HepG2 (cell line): ENCODE data around the gene DDC. TPM values are rescaled to one million over a fixed set of nuclear protein-coding genes. Genes with fewer than 3 reads are reported as not detected.

Experiments
- ETS1 ChIP-seq: sonication (generic); formaldehyde crosslinking; IDR thresholded peaks from 2 replicates; pipeline ENCODE4 v1.4.0; 2020; ENCODE audit warnings: missing genetic modification reagents
- FOXA3 ChIP-seq: IDR thresholded peaks from 2 replicates; pipeline ENCODE4 v1.6.1; 2016; ENCODE audit warnings: missing genetic modification reagents, missing compliant biosample characterization
- KAT7 ChIP-seq: IDR thresholded peaks from 2 replicates; pipeline ENCODE4 v1.6.1; 2018; ENCODE audit warnings: borderline replicate concordance, missing compliant biosample characterization
- KAT8 ChIP-seq: IDR thresholded peaks from 2 replicates; pipeline ENCODE4 v1.6.1; 2016; ENCODE audit warnings: missing genetic modification reagents, missing compliant biosample characterization
- NFE2 ChIP-seq: sonication (generic); formaldehyde crosslinking; IDR thresholded peaks from 2 replicates; pipeline ENCODE4 v1.4.0; 2020; ENCODE audit warnings: missing genetic modification reagents
- RXRA ChIP-seq: sonication (generic); formaldehyde crosslinking; IDR thresholded peaks from 2 replicates; pipeline ENCODE4 v1.5.1; 2020; ENCODE audit warnings: missing genetic modification reagents
- SOX6 ChIP-seq, 2 experiments: fragments of 450-650 bp in 1 of 2; sonication (generic) in 1 of 2; formaldehyde crosslinking in 1 of 2; IDR thresholded peaks; 2 replicates each; pipeline versions ENCODE4 v1.4.0 to v1.6.1; 2017 to 2020; ENCODE audit warnings: antibody characterized with exemption in 1 of 2, mild to moderate bottlenecking in 1 of 2, missing genetic modification reagents in 1 of 2
- TEAD2 ChIP-seq: sonication (generic); formaldehyde crosslinking; IDR thresholded peaks from 2 replicates; pipeline ENCODE4 v1.9.0; 2021; ENCODE audit warnings: missing genetic modification reagents
- ZNF260 ChIP-seq: sonication (generic); formaldehyde crosslinking; IDR thresholded peaks from 2 replicates; pipeline ENCODE4 v1.4.0; 2020; ENCODE audit warnings: missing genetic modification reagents, low read depth, mild to moderate bottlenecking, borderline replicate concordance
- ZNF280B ChIP-seq: sonication (generic); formaldehyde crosslinking; IDR thresholded peaks from 2 replicates; pipeline ENCODE4 v1.5.0; 2020; ENCODE audit warnings: missing genetic modification reagents, mild to moderate bottlenecking, borderline replicate concordance
- ZNF737 ChIP-seq: sonication (generic); formaldehyde crosslinking; IDR thresholded peaks from 2 replicates; pipeline ENCODE4 v1.5.0; 2020; ENCODE audit warnings: missing genetic modification reagents, mild to moderate bottlenecking, borderline replicate concordance
- polyA plus RNA-seq, 8 experiments: library from polyadenylated mRNA; depleted of rRNA in 3 of 8; stranded (reverse) in 7 of 8; unstranded in 1 of 8; fragments of >200 nt; fragmentation: Illumina TruSeq in 4 of 8; extraction: Trizol in 4 of 8; gene quantifications; 2 replicates each; pipeline versions ENCODE4 v1.2.1 to v1.2.3, GENCODE V29; 2011 to 2016; ENCODE audit warnings: low read depth in 4 of 8, missing spikeins in 1 of 8, mixed read lengths in 1 of 8; ENCODE audit not compliant: insufficient read depth in 1 of 8
- total RNA-seq, 5 experiments: library from RNA; depleted of rRNA; stranded (reverse); fragments of >200 nt; fragmentation: Illumina TruSeq; extraction: Trizol; gene quantifications; 2 replicates each; pipeline ENCODE4 v1.2.3, GENCODE V29; 2016; ENCODE audit warnings: low read depth in 1 of 5
- TF ChIP-seq, protein P1 (sequence below): sonication (generic); formaldehyde crosslinking; IDR thresholded peaks from 2 replicates; pipeline ENCODE4 v1.5.1; 2020; ENCODE audit warnings: mild to moderate bottlenecking, missing genetic modification reagents, borderline replicate concordance
- TF ChIP-seq, protein P2 (sequence below): sonication (generic); formaldehyde crosslinking; IDR thresholded peaks from 2 replicates; pipeline ENCODE4 v1.4.0; 2020; ENCODE audit warnings: missing genetic modification reagents, borderline replicate concordance
- TF ChIP-seq, protein P3 (sequence below): sonication (generic); formaldehyde crosslinking; IDR thresholded peaks from 2 replicates; pipeline ENCODE4 v1.4.0; 2020; ENCODE audit warnings: missing genetic modification reagents

DDC gene
- total and polyA plus RNA-seq, 2 of the 13 experiments (the other 11 are each of a cell fraction or from before 2014, with no cell fraction given), result 11.7 to 93.3 TPM

DNA sequence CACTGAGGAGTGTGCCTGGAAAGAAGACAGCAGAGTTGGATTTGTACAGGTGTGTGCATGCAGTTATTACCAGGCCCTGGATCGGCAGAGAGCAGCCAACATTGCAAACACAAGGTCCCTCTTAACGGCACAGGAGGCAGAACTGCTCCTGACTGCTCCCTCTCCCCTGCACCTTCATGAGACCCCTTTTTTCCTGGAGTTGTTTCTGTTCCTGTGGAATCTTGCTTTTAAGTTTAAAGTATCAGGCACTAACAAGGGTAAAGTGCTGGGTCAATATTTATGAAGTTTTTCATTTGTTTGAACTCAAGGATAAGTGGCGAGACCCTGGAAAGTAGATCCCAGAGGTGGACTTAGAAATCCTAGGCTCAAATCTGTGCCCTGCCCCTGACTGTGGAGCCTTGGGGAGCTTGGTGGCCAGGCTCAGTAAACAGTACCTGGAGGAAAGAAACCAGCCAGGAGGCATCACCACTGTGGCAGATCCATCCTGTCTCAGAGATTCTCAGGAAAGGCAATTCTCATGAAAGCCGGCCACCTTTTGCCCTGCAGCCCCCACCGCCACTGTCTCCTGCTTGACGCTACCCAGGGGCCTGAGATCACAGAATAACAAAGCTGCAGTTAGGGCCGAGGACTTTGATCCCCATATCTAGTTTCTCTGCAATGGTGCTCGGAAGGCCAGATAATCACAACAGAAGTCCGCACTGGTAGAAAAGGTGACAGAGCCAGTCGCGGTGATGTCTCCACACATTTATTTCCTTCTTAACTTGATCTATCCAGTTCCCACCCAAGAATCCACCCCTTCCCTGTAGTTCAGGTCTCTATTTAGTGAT lies 36.7 kb downstream of the DDC start (continued):
- TF ChIP-seq, protein P1, sequence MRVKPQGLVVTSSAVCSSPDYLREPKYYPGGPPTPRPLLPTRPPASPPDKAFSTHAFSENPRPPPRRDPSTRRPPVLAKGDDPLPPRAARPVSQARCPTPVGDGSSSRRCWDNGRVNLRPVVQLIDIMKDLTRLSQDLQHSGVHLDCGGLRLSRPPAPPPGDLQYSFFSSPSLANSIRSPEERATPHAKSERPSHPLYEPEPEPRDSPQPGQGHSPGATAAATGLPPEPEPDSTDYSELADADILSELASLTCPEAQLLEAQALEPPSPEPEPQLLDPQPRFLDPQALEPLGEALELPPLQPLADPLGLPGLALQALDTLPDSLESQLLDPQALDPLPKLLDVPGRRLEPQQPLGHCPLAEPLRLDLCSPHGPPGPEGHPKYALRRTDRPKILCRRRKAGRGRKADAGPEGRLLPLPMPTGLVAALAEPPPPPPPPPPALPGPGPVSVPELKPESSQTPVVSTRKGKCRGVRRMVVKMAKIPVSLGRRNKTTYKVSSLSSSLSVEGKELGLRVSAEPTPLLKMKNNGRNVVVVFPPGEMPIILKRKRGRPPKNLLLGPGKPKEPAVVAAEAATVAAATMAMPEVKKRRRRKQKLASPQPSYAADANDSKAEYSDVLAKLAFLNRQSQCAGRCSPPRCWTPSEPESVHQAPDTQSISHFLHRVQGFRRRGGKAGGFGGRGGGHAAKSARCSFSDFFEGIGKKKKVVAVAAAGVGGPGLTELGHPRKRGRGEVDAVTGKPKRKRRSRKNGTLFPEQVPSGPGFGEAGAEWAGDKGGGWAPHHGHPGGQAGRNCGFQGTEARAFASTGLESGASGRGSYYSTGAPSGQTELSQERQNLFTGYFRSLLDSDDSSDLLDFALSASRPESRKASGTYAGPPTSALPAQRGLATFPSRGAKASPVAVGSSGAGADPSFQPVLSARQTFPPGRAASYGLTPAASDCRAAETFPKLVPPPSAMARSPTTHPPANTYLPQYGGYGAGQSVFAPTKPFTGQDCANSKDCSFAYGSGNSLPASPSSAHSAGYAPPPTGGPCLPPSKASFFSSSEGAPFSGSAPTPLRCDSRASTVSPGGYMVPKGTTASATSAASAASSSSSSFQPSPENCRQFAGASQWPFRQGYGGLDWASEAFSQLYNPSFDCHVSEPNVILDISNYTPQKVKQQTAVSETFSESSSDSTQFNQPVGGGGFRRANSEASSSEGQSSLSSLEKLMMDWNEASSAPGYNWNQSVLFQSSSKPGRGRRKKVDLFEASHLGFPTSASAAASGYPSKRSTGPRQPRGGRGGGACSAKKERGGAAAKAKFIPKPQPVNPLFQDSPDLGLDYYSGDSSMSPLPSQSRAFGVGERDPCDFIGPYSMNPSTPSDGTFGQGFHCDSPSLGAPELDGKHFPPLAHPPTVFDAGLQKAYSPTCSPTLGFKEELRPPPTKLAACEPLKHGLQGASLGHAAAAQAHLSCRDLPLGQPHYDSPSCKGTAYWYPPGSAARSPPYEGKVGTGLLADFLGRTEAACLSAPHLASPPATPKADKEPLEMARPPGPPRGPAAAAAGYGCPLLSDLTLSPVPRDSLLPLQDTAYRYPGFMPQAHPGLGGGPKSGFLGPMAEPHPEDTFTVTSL, result no peak; the same call in 1 of the 2 replicates
- no peak for TF ChIP-seq ZNF280B (CRISPR knock-in tag)
- no peak for TF ChIP-seq NFE2 (CRISPR knock-in tag)
- TF ChIP-seq ETS1, result no peak
- TF ChIP-seq SOX6 (IDR thresholded peaks at IDR 0.05), result no peak
- peak; percentile 75 for TF ChIP-seq SOX6 (CRISPR knock-in tag; IDR thresholded peaks at IDR 0.05)
- TF ChIP-seq ZNF737, result no peak
- no peak for TF ChIP-seq RXRA (CRISPR knock-in tag)
- TF ChIP-seq, protein P2, sequence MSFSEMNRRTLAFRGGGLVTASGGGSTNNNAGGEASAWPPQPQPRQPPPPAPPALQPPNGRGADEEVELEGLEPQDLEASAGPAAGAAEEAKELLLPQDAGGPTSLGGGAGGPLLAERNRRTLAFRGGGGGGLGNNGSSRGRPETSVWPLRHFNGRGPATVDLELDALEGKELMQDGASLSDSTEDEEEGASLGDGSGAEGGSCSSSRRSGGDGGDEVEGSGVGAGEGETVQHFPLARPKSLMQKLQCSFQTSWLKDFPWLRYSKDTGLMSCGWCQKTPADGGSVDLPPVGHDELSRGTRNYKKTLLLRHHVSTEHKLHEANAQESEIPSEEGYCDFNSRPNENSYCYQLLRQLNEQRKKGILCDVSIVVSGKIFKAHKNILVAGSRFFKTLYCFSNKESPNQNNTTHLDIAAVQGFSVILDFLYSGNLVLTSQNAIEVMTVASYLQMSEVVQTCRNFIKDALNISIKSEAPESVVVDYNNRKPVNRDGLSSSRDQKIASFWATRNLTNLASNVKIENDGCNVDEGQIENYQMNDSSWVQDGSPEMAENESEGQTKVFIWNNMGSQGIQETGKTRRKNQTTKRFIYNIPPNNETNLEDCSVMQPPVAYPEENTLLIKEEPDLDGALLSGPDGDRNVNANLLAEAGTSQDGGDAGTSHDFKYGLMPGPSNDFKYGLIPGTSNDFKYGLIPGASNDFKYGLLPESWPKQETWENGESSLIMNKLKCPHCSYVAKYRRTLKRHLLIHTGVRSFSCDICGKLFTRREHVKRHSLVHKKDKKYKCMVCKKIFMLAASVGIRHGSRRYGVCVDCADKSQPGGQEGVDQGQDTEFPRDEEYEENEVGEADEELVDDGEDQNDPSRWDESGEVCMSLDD, result no peak
- TF ChIP-seq, protein P3, sequence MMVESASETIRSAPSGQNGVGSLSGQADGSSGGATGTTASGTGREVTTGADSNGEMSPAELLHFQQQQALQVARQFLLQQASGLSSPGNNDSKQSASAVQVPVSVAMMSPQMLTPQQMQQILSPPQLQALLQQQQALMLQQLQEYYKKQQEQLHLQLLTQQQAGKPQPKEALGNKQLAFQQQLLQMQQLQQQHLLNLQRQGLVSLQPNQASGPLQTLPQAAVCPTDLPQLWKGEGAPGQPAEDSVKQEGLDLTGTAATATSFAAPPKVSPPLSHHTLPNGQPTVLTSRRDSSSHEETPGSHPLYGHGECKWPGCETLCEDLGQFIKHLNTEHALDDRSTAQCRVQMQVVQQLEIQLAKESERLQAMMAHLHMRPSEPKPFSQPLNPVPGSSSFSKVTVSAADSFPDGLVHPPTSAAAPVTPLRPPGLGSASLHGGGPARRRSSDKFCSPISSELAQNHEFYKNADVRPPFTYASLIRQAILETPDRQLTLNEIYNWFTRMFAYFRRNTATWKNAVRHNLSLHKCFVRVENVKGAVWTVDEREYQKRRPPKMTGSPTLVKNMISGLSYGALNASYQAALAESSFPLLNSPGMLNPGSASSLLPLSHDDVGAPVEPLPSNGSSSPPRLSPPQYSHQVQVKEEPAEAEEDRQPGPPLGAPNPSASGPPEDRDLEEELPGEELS, result peak; percentile 53; the same call in 1 of the 2 replicates
- TF ChIP-seq TEAD2 (CRISPR knock-in tag), result no peak
- TF ChIP-seq ZNF260, result no peak
- TF ChIP-seq KAT7, result 0 out of 2 replicates have a peak, but pooled peaks have one; percentile 29
- 0 out of 2 replicates have a peak, but pooled peaks have one; percentile 13 for TF ChIP-seq FOXA3 (CRISPR knock-in tag)
- TF ChIP-seq KAT8 (CRISPR knock-in tag), result no peak
